Measurements from ENCODE around the gene NRF1. TPM values are rescaled to one million over a fixed set of nuclear protein-coding genes. Genes with fewer than 3 reads are reported as not detected.
"Not testable (repeated sequence)": the region's sequence is repeated elsewhere in the genome, so short reads cannot be mapped to it uniquely, and the experiment has no call there.

Gene NRF1
- total RNA-seq, 1 donor from 2014 or later: 25.6 TPM

GRCh38 chr7:129635300-129636029 lies 23.9 kb downstream of the NRF1 start:
- peaks cover 10% of the 10 kb centered on the region for H3K4me1 Mint-ChIP-seq (ENCODE audit: unreplicated experiment)
- no peaks in the 10 kb centered on the region for H3K9me3 Mint-ChIP-seq
- TF ChIP-seq, protein P1, sequence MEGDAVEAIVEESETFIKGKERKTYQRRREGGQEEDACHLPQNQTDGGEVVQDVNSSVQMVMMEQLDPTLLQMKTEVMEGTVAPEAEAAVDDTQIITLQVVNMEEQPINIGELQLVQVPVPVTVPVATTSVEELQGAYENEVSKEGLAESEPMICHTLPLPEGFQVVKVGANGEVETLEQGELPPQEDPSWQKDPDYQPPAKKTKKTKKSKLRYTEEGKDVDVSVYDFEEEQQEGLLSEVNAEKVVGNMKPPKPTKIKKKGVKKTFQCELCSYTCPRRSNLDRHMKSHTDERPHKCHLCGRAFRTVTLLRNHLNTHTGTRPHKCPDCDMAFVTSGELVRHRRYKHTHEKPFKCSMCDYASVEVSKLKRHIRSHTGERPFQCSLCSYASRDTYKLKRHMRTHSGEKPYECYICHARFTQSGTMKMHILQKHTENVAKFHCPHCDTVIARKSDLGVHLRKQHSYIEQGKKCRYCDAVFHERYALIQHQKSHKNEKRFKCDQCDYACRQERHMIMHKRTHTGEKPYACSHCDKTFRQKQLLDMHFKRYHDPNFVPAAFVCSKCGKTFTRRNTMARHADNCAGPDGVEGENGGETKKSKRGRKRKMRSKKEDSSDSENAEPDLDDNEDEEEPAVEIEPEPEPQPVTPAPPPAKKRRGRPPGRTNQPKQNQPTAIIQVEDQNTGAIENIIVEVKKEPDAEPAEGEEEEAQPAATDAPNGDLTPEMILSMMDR (conservative IDR thresholded peaks at IDR 0.05): peak; percentile 82
- peak overlapping the region; percentile 50 for H3K27ac Mint-ChIP-seq
- no peaks in the 10 kb centered on the region for H3K27me3 Mint-ChIP-seq
- DNase-seq (ENCODE audit: extremely low spot score, unreplicated experiment): no peak
- peaks cover 4% of the 10 kb centered on the region for H3K36me3 Mint-ChIP-seq
- peak overlapping the region; percentile 57 for H3K4me3 Mint-ChIP-seq

DNA sequence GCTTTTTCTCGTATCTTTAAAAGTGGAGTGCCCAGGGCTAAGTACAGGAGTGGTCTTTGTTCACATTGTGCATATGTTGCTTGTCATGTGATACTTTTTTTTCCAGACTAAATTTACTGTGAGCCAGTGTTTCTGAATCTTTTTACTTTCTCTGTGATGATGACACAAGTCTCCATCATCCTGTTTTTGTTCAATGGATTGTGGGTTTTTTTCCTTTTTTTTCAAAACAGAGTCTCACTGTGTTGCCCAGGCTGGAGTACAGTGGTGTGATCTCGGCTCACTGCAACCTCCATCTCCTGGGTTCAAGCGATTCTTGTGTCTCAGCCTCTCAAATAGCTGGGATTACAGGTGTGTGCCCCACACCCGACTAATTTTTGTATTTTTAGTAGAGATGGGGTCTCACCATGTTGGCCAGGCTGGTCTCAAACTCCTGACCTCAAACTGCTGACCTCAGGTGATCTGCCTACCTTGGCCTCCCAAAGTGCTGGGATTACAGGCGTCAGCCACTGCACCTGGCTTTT lies 24.6 kb downstream of the NRF1 start:
- H3K4me3 Mint-ChIP-seq; H3K9me3 Mint-ChIP-seq; H3K27ac Mint-ChIP-seq; H3K27me3 Mint-ChIP-seq; DNase-seq (ENCODE audit: extremely low spot score, unreplicated experiment); H3K36me3 Mint-ChIP-seq: not testable (repeated sequence)
- peaks cover 10% of the 10 kb centered on the region for H3K4me1 Mint-ChIP-seq (ENCODE audit: unreplicated experiment)

DNA sequence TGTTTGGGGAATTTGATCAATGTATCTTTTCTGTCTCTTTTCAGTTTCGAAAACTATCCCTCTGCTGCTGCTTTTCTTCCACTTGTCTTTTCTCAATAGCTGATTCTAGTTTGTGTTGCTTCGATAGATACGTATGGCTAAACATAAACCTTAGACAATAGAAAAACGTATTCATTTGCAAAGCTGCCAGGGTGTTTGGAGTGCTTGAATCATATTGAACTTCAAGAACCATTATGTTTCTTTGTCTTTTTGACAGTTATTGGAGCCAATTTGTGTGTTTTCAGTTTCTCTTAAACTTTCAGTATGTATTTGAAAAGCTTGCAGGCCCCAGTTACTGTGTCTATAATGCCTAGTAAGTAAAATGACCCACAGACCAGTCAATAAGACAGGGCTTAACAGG lies 25.1 kb downstream of the NRF1 start:
- no peak overlapping the region for H3K4me3 Mint-ChIP-seq
- H3K36me3 Mint-ChIP-seq: peaks cover 4% of the 10 kb centered on the region
- H3K4me1 Mint-ChIP-seq (ENCODE audit: unreplicated experiment): peaks cover 10% of the 10 kb centered on the region
- DNase-seq (ENCODE audit: extremely low spot score, unreplicated experiment): no peak
- H3K27ac Mint-ChIP-seq: no peak overlapping the region
- TF ChIP-seq, protein P1 (conservative IDR thresholded peaks at IDR 0.05): no peak
- no peaks in the 10 kb centered on the region for H3K9me3 Mint-ChIP-seq
- no peaks in the 10 kb centered on the region for H3K27me3 Mint-ChIP-seq

DNA sequence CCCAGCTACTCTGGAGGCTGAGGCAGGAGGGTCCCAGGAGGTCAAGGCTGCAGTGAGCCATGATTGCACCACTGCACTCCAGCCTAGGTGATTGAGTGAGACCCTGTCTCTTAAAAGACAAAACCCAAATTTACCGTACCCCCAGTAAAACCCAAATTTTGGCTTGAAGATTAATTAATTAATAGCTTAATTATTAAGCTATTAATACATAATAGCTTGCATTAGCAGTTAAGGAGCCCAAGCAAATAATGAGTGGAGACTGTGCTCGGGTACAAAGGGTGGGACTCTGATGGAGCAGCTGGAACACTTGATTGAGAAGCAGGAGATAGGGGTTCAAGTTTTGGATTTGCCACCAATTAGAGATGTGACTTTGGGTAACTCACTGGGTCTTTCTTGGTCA lies 28.9 kb downstream of the NRF1 start:
- Mint-ChIP-seq H3K27ac (no peak overlapping the region), H3K4me1 (ENCODE audit: unreplicated experiment) (peaks cover 24% of the 10 kb centered on the region), H3K4me3 (no peak overlapping the region), H3K9me3 (no peaks in the 10 kb centered on the region), H3K36me3 (no peaks in the 10 kb centered on the region), H3K27me3 (no peaks in the 10 kb centered on the region)
- DNase-seq (ENCODE audit: extremely low spot score, unreplicated experiment): no peak
- TF ChIP-seq, protein P1 (conservative IDR thresholded peaks at IDR 0.05): no peak

DNA sequence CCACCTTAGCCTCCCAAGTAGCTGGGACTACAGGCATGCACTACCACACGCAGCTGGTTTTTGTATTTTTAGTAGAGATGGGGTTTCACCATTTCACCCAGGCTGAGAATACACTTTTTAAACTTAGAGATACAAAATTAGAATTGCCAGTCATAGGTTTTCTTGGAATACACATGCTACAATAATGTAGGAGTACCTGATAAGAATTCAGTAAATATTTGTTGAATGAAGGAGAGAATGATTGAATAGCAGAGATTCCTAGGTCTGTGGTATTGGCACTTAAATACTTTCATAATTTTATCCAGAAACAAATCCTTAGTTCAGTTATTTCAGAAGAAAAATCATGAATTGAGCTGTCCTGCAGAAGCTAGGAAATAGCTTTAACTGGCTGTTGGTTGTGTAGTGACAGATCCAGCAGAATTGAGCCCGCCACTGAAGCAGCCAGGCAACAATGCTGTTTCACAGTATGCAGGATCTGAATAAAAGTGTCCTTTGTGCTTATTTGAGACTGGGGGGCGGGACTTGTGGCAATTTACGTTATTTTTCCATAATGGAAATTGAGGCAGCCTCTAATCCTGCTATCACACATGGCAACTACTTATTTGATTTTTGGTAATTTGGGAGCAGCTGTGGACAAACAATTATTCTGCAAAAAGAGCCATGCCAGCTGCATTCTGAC lies 31.5 kb downstream of the NRF1 start:
- TF ChIP-seq, protein P1 (conservative IDR thresholded peaks at IDR 0.05): no peak
- Mint-ChIP-seq H3K9me3 (no peaks in the 10 kb centered on the region), H3K4me3 (no peak overlapping the region), H3K36me3 (peaks cover 10% of the 10 kb centered on the region), H3K27ac (no peak overlapping the region), H3K27me3 (no peaks in the 10 kb centered on the region), H3K4me1 (ENCODE audit: unreplicated experiment) (peaks cover 25% of the 10 kb centered on the region)
- DNase-seq (ENCODE audit: extremely low spot score, unreplicated experiment): no peak

DNA sequence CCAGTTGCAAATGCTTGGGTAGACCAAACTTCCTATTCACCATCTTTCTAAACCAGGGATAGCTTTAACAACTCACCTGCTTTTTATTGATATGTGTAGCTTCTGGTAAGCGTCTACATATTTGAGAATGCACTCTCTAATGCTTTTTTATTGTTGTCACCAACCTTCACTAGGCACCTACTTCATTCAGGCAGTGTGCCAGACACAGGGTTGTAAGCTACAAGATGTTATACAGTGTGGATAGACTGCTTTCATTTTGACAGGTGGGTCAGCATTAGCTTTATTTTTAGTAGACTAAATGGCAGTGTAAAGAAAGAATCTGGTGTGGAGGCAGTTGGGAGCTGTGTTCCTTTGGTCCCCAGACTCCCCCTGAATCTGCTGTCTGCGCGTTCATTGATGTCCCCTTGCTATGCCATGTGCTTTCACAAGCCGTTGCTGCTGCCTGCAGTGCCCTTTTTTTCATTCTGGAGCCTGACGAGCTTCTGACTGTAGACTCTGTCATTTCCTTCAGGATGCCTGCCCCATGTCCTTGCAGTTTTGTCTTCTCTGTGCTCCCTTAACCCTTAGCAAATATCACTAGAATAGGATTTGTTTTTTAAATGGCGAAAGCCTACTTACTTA lies 32.1 kb downstream of the NRF1 start:
- TF ChIP-seq, protein P1 (conservative IDR thresholded peaks at IDR 0.05): no peak
- Mint-ChIP-seq H3K36me3 (peaks cover 10% of the 10 kb centered on the region), H3K9me3 (no peaks in the 10 kb centered on the region), H3K4me1 (ENCODE audit: unreplicated experiment) (peaks cover 23% of the 10 kb centered on the region), H3K27ac (no peak overlapping the region), H3K27me3 (no peaks in the 10 kb centered on the region), H3K4me3 (no peak overlapping the region)
- no peak for DNase-seq (ENCODE audit: extremely low spot score, unreplicated experiment)
